H9 (cell line): Measurements from ENCODE around the gene ARHGAP15. TPM values are rescaled to one million over a fixed set of nuclear protein-coding genes. Genes with fewer than 3 reads are reported as not detected.
A peak's percentile ranks its signal among the peaks of the same experiment; 100 is the strongest.

ENCODE experiments used
- DNase-seq: peaks from one replicate; pipeline ENCODE4 v3.0.0-alpha.2; 2017
- H2AFZ ChIP-seq: one replicate; pipeline ENCODE4 v1.6.1; 2013; ENCODE audit warnings: mild to moderate bottlenecking, low read length, control low read depth, moderate library complexity
- H2AK5ac ChIP-seq: 2 replicates; pipeline ENCODE4 v1.6.1; 2013; ENCODE audit warnings: low read length, control low read depth, mixed read lengths; ENCODE audit not compliant: insufficient read length
- H2BK120ac ChIP-seq: one replicate; pipeline ENCODE4 v1.6.1; 2013; ENCODE audit warnings: low read depth, mild to moderate bottlenecking, low read length, control low read depth, inconsistent platforms; ENCODE audit not compliant: poor library complexity, severe bottlenecking
- H2BK12ac ChIP-seq: 2 replicates; pipeline ENCODE4 v1.6.1; 2013; ENCODE audit warnings: low read length, control low read depth, mixed read lengths, low read depth; ENCODE audit not compliant: insufficient read length
- H2BK15ac ChIP-seq: 2 replicates; pipeline ENCODE4 v1.6.1; 2013; ENCODE audit warnings: low read depth, low read length, control low read depth
- H2BK20ac ChIP-seq: one replicate; pipeline ENCODE4 v1.6.1; 2013; ENCODE audit warnings: low read depth, mild to moderate bottlenecking, low read length, control low read depth, inconsistent platforms; ENCODE audit not compliant: poor library complexity, severe bottlenecking
- H2BK5ac ChIP-seq: 2 replicates; pipeline ENCODE4 v1.6.1; 2013; ENCODE audit warnings: low read length, control low read depth, mixed read lengths; ENCODE audit not compliant: insufficient read length
- H3K14ac ChIP-seq: 2 replicates; pipeline ENCODE4 v1.6.1; 2013; ENCODE audit warnings: low read length, control low read depth; ENCODE audit not compliant: insufficient read depth
- H3K18ac ChIP-seq: 2 replicates; pipeline ENCODE4 v1.6.1; 2013; ENCODE audit warnings: low read depth, mild to moderate bottlenecking, mixed read lengths, low read length, control low read depth; ENCODE audit not compliant: insufficient read length
- H3K23ac ChIP-seq: 2 replicates; pipeline ENCODE4 v1.6.1; 2013; ENCODE audit warnings: low read length, control low read depth, mixed read lengths, low read depth; ENCODE audit not compliant: insufficient read length
- H3K23me2 ChIP-seq: 2 replicates; pipeline ENCODE4 v1.6.1; 2013; ENCODE audit warnings: low read depth, mild to moderate bottlenecking, mixed read lengths, low read length, control low read depth; ENCODE audit not compliant: insufficient read length, poor library complexity, severe bottlenecking
- H3K27ac ChIP-seq: 2 replicates; pipeline ENCODE4 v1.5.1; 2013; ENCODE audit warnings: low read length, control low read depth, mixed read lengths, low read depth; ENCODE audit not compliant: insufficient read length
- H3K27me3 ChIP-seq: 2 replicates; pipeline ENCODE4 v1.6.1; 2013; ENCODE audit warnings: low read length, control low read depth, inconsistent platforms; ENCODE audit not compliant: insufficient read depth
- H3K4ac ChIP-seq: 2 replicates; pipeline ENCODE4 v1.6.1; 2013; ENCODE audit warnings: low read depth, mild to moderate bottlenecking, control low read depth, inconsistent platforms, low read length, moderate library complexity
- H3K4me1 ChIP-seq: 2 replicates; pipeline ENCODE4 v1.6.1; 2013; ENCODE audit warnings: low read length, control low read depth, inconsistent platforms; ENCODE audit not compliant: insufficient read depth
- H3K4me2 ChIP-seq: 2 replicates; pipeline ENCODE4 v1.6.1; 2013; ENCODE audit warnings: low read length, control low read depth, mixed read lengths; ENCODE audit not compliant: insufficient read length, insufficient read depth
- H3K56ac ChIP-seq: 2 replicates; pipeline ENCODE4 v1.6.1; 2013; ENCODE audit warnings: low read depth, mild to moderate bottlenecking, mixed read lengths, low read length, control low read depth; ENCODE audit not compliant: insufficient read length
- H3K79me1 ChIP-seq: 2 replicates; pipeline ENCODE4 v1.6.1; 2013; ENCODE audit warnings: low read depth, mild to moderate bottlenecking, moderate library complexity, low read length, control low read depth, inconsistent platforms; ENCODE audit not compliant: insufficient read depth, poor library complexity, severe bottlenecking
- H3K79me2 ChIP-seq: 2 replicates; pipeline ENCODE4 v1.6.1; 2013; ENCODE audit warnings: low read length, control low read depth, inconsistent platforms; ENCODE audit not compliant: insufficient read depth
- H3K9ac ChIP-seq: 2 replicates; pipeline ENCODE4 v1.6.1; 2013; ENCODE audit warnings: low read length, control low read depth, mixed read lengths; ENCODE audit not compliant: insufficient read length; ENCODE audit errors: extremely low read depth
- H3K9me3 ChIP-seq: one replicate; pipeline ENCODE4 v1.6.1; 2013; ENCODE audit warnings: low read depth, low read length, inconsistent platforms; ENCODE audit not compliant: control insufficient read depth
- H3T11ph ChIP-seq: one replicate; pipeline ENCODE4 v1.6.1; 2013; ENCODE audit warnings: mild to moderate bottlenecking, low read length, control low read depth, inconsistent platforms
- H4K20me1 ChIP-seq: one replicate; pipeline ENCODE4 v1.6.1; 2013; ENCODE audit not compliant: control insufficient read depth, insufficient read length, insufficient read depth
- H4K5ac ChIP-seq: 2 replicates; pipeline ENCODE4 v1.6.1; 2013; ENCODE audit warnings: low read depth, mild to moderate bottlenecking, mixed read lengths, low read length, control low read depth; ENCODE audit not compliant: insufficient read length
- H4K8ac ChIP-seq: replicated peaks from 2 replicates; pipeline ENCODE4 v1.6.1; 2013; ENCODE audit warnings: low read length, control low read depth, mixed read lengths, low read depth; ENCODE audit not compliant: insufficient read length
- H4K91ac ChIP-seq: 2 replicates; pipeline ENCODE4 v1.6.1; 2013; ENCODE audit warnings: low read depth, mild to moderate bottlenecking, moderate library complexity, mixed read lengths, low read length, control low read depth; ENCODE audit not compliant: insufficient read length
- H3K27ac Mint-ChIP-seq, 3 experiments: 2 replicates in 2 of 3; 3 replicates in 1 of 3; pipeline ENCODE4 v1.8.0; 2020 to 2021; ENCODE audit warnings: mixed read lengths in 3 of 3, mild to moderate bottlenecking in 1 of 3, moderate library complexity in 1 of 3
- H3K27me3 Mint-ChIP-seq: 2 replicates; pipeline ENCODE4 v1.8.0; 2021; ENCODE audit warnings: low read depth, mild to moderate bottlenecking, moderate library complexity, mixed read lengths
- H3K36me3 Mint-ChIP-seq, 3 experiments: 2 replicates in 2 of 3; 3 replicates in 1 of 3; pipeline ENCODE4 v1.8.0; 2020 to 2021; ENCODE audit warnings: low read depth in 3 of 3, mixed read lengths in 3 of 3; ENCODE audit not compliant: insufficient read depth in 1 of 3
- H3K4me1 Mint-ChIP-seq, 2 experiments: 2 replicates each; pipeline ENCODE4 v1.8.0; 2020; ENCODE audit warnings: mixed read lengths in 2 of 2
- H3K4me3 Mint-ChIP-seq, 2 experiments: 2 replicates in 1 of 2; 3 replicates in 1 of 2; pipeline ENCODE4 v1.8.0; 2020 to 2021; ENCODE audit warnings: mild to moderate bottlenecking in 2 of 2, mixed read lengths in 2 of 2, moderate library complexity in 1 of 2
- H3K9me3 Mint-ChIP-seq, 2 experiments: 2 replicates in 1 of 2; 3 replicates in 1 of 2; pipeline ENCODE4 v1.8.0; 2020; ENCODE audit warnings: mild to moderate bottlenecking in 2 of 2, mixed read lengths in 2 of 2, moderate library complexity in 1 of 2
- CTCF ChIP-seq: fragments of 200-600 bp; sonication (generic); conservative IDR thresholded peaks from 3 replicates; pipeline ENCODE4 v1.8.0; 2021; ENCODE audit warnings: antibody characterized with exemption, mild to moderate bottlenecking
- WGBS: extraction: QIAGEN DNeasy Blood & Tissue Kit; methylation state at CpG from one replicate; pipeline ENCODE4 v1.1.7; 2013; ENCODE audit warnings: missing lambda C conversion rate, low lambda C conversion rate, mixed read lengths; ENCODE audit not compliant: insufficient read length; ENCODE audit errors: extremely low coverage; 5-methylcytosine and 5-hydroxymethylcytosine counted together
- total RNA-seq: library from RNA; stranded (reverse); gene quantifications from 2 replicates; pipeline ENCODE4 v1.2.1, GENCODE V29; 2021

ARHGAP15 gene
- total RNA-seq, 1 experiment from 2014 or later: not detected

- Histone ChIP-seq H3K14ac (no peak overlapping the region), H2BK12ac (no peak overlapping the region), H2BK120ac (no peak overlapping the region), H3K4me1 (no peaks in the 10 kb centered on the region), H3K23ac (no peak overlapping the region), H3K23me2 (no peaks in the 10 kb centered on the region), H2BK5ac (no peak overlapping the region), H3K27ac (no peak overlapping the region), H4K20me1 (no peaks in the 10 kb centered on the region), H3K18ac (no peak overlapping the region), H4K5ac (no peak overlapping the region), H2AFZ (no peak overlapping the region), H3T11ph (no peak overlapping the region), H3K9ac (no peak overlapping the region), H3K56ac (no peak overlapping the region), H3K79me1 (no peaks in the 10 kb centered on the region), H3K4ac (no peak overlapping the region), H2BK20ac (no peak overlapping the region), H2AK5ac (no peak overlapping the region), H3K27me3 (no peaks in the 10 kb centered on the region), H3K4me2 (no peak overlapping the region), H4K8ac (no peak overlapping the region), H3K9me3 (no peaks in the 10 kb centered on the region), H4K91ac (no peak overlapping the region), H3K79me2 (no peaks in the 10 kb centered on the region), H2BK15ac (no peak overlapping the region)
- Mint-ChIP-seq H3K27me3 (no peaks in the 10 kb centered on the region), H3K4me1 (peaks cover 6% of the 10 kb centered on the region in 2 experiments), H3K4me3 (no peak overlapping the region), H3K27ac (peak overlapping the region in 1 of 3 experiments; percentile 87; a peak in 1 of 7 replicates), H3K9me3 (peaks cover 3 to 9% of the 10 kb centered on the region in 2 experiments), H3K36me3 (peaks cover 0 to 8% (median 0%) of the 10 kb centered on the region in 3 experiments; a peak in 3 of 7 replicates)
- DNase-seq: no peak
- TF ChIP-seq CTCF: no peak
- no CpG with 5 or more reads among the region's 4 CpGs for WGBS
These were observed 404.6 kb downstream of the ARHGAP15 start for GRCh38 chr2:143533846-143534245.
